GM19351 (cell line): ENCODE results near the gene PLD5.
"Not testable (repeated sequence)": the region's sequence is repeated elsewhere in the genome, so short reads cannot be mapped to it uniquely, and the experiment has no call there.

Source experiments
- ATAC-seq: cut with Tn5 transposase; IDR thresholded peaks from one replicate; pipeline ENCODE4 v1.9.1; 2021; ENCODE audit warnings: mild to moderate bottlenecking, moderate library complexity; ENCODE audit not compliant: unreplicated experiment

The PLD5 gene

GRCh38 chr1:242179767-242180166 is 344.7 kb downstream of the PLD5 start:
- peak; percentile 83 for ATAC-seq

GRCh38 chr1:242178924-242179708 is 345.4 kb downstream of the PLD5 start:
- no peak for ATAC-seq

GRCh38 chr1:242178436-242178835 is 346.1 kb downstream of the PLD5 start:
- no peak for ATAC-seq

- no peak for ATAC-seq
These were observed 362.4 kb downstream of the PLD5 start for GRCh38 chr1:242162140-242162539.

- peak; percentile 52 for ATAC-seq
These were observed 377.2 kb downstream of the PLD5 start for GRCh38 chr1:242147096-242147976.

- ATAC-seq, result peak; percentile 25
These were observed 377.8 kb downstream of the PLD5 start for GRCh38 chr1:242146652-242147051.

- no peak for ATAC-seq
These were observed 383.7 kb downstream of the PLD5 start for GRCh38 chr1:242140836-242141235.

- no peak for ATAC-seq
These were observed 384.5 kb downstream of the PLD5 start for GRCh38 chr1:242139986-242140385.

GRCh38 chr1:242139442-242139841 is 385.1 kb downstream of the PLD5 start:
- ATAC-seq, result peak; percentile 88

- ATAC-seq, result no peak
These were observed 390.7 kb downstream of the PLD5 start for GRCh38 chr1:242133796-242134195.

- ATAC-seq, result no peak
These were observed 391.1 kb downstream of the PLD5 start for GRCh38 chr1:242133351-242133750.

GRCh38 chr1:242132121-242132817 is 392.2 kb downstream of the PLD5 start:
- no peak for ATAC-seq

GRCh38 chr1:242128951-242129502 is 395.5 kb downstream of the PLD5 start:
- peak; percentile 79 for ATAC-seq

GRCh38 chr1:242120432-242120831 is 404.1 kb downstream of the PLD5 start:
- ATAC-seq, result no peak

- ATAC-seq, result no peak
These were observed 423.6 kb downstream of the PLD5 start for GRCh38 chr1:242100921-242101320.

- ATAC-seq, result not testable (repeated sequence)
These were observed 427.2 kb downstream of the PLD5 start for GRCh38 chr1:242097283-242097682.

GRCh38 chr1:242093116-242093515 is 431.4 kb downstream of the PLD5 start:
- ATAC-seq, result no peak

- no peak for ATAC-seq
These were observed 434.6 kb downstream of the PLD5 start for GRCh38 chr1:242089911-242090310.

- no peak for ATAC-seq
These were observed 435.6 kb downstream of the PLD5 start for GRCh38 chr1:242088875-242089274.

GRCh38 chr1:242086706-242087105 is 437.8 kb downstream of the PLD5 start:
- ATAC-seq, result no peak

GRCh38 chr1:242086093-242086492 is 438.4 kb downstream of the PLD5 start:
- no peak for ATAC-seq
